Measurements from ENCODE around the gene BRINP3.
"Not testable (repeated sequence)": the region's sequence is repeated elsewhere in the genome, so short reads cannot be mapped to it uniquely, and the experiment has no call there.

BRINP3 gene

DNA sequence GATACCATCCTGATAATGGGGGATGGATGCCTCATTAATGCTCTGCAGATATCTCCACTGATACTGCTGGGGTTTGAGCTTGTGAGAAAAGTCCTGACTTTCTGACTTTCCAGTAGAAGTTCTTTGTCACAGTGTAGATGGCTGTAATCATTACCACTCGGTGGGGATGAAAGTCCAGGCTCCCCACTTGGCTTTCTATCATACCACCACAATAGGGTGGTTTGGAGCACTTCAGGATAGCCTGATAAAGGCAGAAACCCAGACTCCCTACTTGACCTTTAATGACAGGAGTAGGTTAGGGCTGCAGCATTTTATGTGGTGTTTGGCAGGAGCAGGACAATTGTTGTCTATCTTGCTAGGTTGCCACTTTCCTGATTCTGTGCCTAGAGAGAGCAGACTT is 294.1 kb downstream of the BRINP3 start:
- no peak for DNase-seq (ENCODE audit: low read depth in 3 of 3)

DNA sequence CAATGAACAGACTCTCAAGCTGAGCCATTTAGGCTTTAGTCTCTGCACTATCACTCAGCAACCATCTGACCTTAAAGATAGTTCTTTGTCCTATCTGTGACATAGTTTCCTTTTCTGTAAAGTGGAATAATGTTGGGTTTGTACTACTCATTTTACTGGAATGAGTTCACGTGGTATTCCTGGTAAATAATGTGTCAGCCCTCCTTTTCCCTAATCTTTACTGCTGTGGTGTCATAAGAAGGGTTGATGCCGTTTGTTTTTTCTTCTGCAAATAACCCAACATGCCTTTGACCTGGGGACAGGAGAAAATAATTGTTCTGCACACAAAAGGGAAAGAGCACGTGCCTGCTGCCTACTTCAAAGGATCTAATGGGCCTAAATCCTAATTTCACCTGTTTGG is 297.8 kb downstream of the BRINP3 start:
- DNase-seq (ENCODE audit: low read depth in 3 of 3): no peak

DNA sequence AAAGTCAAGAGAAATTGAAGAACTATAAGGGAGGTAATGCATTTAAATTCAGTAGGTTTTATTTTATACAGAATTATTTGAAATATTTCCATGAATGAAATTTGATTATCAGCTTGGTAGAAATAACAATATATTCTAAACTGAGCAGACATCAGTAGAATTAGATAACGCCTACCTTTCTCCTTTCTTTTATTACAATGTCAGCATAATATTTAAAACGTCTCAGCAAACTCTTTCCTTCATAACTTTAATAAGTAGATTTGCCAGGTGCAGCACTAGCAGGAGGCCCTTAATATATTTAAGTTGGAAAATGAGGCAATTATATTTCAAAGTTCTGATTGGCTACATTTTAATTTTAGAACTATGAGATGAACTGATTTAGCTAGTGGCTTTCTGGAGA is 298.8 kb downstream of the BRINP3 start:
- DNase-seq (ENCODE audit: low read depth in 3 of 3): no peak

DNA sequence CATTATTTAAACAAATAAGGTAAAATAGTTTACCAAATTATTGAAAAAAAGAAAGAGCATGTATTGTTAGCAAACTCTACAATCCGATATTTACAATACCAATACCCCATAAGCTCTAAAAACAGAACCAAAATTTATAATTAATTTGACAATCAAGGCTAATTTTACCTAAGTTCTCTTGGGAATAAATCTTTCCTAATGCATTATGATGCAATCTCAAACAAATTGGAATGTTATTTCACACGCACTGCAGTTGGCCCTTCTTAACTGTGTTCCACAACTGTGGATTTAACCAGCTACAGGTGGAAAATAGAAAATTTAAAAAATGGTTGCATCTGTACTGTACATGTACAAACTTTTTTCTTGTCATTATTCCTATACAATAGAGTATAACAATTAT is 300.1 kb downstream of the BRINP3 start:
- no peak for DNase-seq (ENCODE audit: low read depth in 3 of 3)

DNA sequence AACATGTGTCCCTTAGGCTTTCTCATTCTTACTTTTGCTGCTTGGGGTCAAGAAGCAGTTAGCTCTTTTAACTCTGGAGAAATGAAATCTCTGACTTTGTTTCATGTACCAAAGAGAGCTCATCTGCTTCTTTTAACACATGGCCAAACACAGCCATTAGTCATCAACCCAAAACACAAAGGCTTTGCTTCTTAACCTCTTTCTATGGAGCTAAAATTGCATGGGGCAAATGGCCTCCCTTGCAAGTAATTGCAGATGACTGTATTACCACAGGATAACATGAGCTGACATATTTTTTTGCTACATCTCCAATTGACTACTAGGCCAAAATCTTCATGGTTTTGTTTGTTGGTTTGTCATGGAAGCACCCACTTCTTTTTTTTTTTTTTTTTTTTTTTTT is 300.9 kb downstream of the BRINP3 start:
- no peak for DNase-seq (ENCODE audit: low read depth in 3 of 3)

DNA sequence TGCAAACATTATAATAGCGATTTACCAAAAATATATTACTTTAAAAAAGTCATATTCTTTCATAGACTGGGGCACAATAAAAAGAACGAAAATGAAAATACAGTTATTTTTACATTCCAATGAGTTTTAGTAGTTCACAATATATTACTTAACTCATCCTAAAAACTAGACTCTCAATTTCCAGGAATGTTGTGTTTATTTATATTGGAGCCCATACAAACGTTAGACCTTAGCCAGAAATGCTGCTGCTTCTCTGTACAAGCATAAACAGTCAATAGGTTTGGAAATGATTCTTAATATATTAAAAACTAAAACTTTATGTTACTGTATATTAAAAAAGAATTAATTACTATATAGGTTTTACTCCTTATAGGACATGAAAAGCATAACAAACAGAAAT is 302.3 kb downstream of the BRINP3 start:
- DNase-seq (ENCODE audit: low read depth in 3 of 3): no peak

DNA sequence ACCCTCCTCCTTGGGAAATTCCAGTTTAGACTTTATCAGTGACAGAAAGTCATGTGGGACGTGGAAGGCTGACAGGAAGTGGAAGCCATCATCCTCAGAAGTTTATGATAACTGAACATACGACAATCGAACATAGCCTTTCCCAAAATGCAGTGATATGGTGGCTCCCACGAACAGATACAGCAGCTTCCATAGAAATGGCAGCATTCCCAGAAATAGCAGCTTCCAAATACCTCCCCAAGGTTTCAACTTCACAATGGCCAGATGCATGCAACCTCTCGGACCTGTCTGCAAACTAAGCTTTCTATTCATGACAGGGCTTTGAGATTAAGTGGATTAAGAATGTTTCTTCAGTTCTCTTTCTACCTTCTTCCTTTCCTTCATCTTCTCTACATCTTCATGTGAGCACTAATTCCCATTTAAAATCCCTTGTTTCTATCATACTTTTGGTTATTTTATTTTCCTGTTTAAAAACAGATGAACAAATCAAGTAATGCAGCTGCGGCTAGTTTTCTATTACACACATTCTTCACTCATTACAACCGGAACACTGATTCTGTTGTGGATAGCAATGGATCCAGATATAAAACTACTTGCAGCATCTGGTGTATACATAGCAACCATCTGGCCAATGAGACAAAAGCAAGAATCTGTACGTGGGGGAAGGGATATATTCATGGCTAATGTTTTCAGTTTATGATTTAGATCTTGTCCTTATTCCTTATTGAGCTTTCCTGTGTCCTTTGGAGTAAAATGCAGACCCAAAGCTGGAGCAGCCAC is 304.8 kb downstream of the BRINP3 start:
- no peak for DNase-seq (ENCODE audit: low read depth in 3 of 3)

DNA sequence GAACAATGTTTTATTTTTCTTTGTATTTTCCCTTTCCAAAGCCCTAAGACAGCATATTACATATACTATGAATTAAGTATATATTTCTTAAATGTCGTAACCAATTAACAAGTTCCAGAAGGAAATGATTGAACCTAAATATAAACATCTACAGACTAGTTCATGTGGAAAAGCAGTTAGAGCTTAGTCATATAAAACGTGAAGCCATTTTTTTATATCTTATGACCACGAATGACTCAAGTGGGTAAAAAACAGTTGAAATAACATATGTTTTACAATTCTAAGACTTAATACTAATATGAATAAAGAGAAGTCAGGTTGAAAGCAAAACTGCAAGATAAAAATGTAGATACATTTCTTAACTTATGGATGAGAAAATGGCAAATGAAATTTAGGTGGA is 307.3 kb downstream of the BRINP3 start:
- no peak for DNase-seq (ENCODE audit: low read depth in 3 of 3)

DNA sequence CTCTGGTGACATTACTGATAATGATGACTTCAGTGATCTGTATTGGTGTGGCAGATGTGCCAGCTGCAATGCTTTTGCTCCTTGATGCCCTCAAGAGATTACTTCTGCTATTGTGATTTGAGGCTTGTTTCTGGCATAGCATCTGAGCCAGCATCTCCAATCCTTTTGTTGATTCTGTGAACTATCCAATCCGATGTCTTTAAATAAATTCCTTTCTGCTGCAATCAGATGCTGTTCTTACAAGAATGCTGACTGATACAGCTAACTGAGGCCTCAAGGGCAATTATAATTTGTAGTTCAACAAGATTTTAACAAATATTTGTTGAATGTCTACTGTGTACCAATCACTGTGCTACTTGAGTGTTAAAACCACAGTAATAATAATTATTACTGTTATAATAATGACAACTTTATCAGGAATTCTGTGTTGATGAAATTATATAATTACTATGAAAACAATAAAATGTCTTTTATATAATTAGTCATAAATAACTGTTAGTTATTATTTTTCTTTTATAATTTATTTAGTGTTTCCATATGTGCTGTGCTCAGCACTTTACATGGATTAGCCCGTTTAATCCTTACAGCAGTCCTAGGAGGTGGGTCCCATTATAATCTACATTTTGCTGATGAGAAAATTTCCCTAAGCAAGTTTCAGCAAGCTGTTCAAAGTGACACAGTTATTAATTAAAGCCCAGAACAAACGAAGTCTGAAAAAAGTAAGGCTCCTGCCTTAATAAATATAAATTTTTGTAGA is 308.2 kb downstream of the BRINP3 start:
- DNase-seq (ENCODE audit: low read depth in 3 of 3): no peak

DNA sequence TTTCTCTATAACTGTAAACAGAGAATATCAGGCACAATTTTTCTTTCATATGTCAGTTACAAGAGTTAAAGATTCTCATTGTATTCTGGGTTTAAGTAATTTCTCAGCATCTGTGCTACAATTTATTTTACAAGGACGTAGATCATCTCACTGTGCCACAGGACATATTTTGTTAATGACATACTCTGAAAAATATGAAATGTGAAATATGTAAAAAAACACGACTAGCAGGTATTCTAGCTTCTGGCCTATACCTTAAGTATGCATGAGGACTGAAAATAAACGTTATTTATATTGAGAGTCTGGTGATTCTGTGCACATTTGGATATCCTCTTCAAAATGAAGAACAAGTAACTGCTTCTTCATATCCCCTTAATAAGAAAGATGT is 308.8 kb downstream of the BRINP3 start:
- no peak for DNase-seq (ENCODE audit: low read depth in 3 of 3)

DNA sequence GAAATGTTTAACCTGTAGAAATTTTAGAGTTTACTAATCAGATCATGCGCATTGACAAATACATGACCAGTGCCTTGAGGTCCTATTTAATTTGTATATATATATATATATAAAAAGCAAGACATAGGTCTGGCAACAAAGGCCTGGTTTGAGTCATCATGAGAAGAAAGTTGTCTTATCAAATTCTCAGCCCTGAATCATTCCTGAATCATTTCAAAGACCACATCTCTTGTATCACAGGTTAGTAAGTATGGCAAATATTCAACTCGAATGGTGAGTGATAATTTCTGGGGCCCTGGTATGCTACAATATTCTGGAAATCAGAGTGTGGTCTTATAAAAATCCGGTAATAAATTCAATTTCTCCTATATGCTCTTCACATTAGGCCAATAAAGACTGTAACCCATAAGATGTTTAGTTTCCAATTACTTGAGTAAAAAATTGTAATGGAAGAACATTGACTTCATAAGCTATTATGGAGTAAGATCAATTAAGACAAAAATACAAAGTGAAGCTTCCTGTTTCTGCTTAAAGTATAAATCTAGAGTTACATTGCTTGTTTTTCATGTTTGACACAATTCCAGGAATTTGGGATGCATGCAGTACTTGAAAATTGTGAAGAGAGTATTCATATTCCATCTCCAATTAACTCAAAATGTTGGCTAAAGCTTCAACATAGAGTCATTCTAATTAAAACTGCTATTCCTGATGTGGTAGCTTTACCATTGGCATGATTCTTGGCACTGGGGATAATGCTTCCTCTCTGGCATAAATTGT is 309.4 kb downstream of the BRINP3 start:
- no peak for DNase-seq (ENCODE audit: low read depth in 3 of 3)

DNA sequence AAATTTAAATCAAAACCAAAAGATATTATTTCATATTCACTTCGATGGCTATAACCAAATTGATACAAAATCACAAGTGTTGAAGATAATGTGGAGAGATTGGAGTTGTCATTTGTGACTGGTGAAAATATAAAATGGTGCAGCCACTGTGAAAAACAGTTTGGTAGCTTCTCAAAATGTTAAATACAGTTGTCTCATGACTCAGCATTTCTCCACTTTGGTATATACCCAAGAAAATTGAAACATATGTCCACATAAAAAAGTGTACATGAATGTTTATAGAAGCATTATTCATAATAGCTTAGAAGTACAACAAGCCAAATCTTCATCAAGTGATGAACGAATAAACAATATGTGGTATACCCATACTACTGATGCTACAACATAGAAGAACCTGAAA is 318.5 kb downstream of the BRINP3 start:
- DNase-seq (ENCODE audit: low read depth in 3 of 3): no peak

DNA sequence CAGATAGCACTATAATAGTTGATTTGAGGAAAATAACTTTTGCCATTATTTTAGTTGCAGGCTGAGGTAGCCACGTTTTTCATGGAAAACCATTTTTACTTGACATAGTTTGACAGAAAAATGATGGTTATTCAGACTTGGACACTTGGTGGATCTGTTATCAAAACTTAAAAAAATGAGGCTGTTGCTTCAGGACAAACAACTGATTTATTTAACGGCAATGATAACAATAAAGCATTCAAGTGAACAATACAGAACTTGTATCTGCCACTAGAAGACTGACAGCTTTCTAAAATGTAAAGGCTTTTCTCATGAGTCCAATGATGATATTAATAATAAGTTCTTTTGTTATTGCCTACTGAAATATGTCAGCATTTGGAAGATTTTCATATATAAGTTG is 322.9 kb downstream of the BRINP3 start:
- DNase-seq (ENCODE audit: low read depth in 3 of 3): no peak

DNA sequence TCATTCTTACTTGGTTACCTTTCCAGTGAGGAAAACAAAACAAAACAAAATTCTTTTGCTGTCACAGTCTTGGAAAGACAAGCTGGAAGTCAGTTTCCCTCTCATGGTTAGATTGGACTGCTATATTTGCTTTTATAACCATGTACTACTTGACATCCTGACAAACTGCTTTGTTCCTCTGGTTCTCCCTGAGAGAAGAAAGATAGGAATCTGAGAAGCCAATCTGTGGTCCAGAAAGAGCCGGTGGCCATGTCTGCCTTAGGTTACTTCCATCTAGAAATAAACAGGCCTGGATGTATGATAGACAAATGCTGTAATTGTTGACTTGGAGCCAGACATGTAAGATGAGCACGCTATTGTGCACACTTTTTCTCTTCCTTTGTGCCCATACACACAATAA is 330.0 kb downstream of the BRINP3 start:
- DNase-seq (ENCODE audit: low read depth in 3 of 3): no peak

DNA sequence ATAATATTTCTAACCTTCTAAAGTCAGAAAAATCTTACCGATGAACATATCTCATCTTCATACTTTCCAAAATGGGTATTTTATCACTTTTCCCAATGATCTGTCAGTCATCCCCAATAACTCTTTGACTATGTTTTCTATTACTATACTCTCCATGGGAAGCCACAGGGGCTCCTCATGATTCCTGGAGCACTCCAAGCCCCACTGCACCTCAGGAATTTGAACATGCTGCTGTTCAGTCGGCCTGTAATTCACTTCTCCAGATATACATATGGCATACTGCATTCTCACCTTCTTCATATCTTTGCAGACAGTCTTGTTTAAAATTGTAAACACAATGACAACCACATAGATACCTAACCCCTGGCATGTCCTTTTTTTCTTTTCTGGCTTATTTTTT is 333.0 kb downstream of the BRINP3 start:
- no peak for DNase-seq (ENCODE audit: low read depth in 3 of 3)

DNA sequence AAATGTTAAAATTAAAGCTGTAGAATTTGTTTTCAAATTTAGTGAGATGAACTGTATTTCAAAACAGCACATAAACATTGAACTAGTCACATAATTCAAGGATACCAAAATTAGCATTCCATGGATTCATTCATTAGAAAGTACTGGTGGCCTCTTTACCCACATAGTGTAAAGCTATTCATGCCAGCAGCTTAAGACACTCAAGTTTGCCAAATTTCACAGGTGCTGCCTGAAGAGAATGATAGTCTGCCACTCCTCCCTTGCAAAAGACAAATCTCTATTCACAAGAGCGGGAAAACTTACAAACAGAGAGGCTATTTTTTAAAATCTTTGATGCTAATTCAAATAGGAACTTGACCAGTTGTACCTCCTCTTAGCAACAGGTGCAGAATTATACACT is 337.0 kb downstream of the BRINP3 start:
- no peak for DNase-seq (ENCODE audit: low read depth in 3 of 3)

DNA sequence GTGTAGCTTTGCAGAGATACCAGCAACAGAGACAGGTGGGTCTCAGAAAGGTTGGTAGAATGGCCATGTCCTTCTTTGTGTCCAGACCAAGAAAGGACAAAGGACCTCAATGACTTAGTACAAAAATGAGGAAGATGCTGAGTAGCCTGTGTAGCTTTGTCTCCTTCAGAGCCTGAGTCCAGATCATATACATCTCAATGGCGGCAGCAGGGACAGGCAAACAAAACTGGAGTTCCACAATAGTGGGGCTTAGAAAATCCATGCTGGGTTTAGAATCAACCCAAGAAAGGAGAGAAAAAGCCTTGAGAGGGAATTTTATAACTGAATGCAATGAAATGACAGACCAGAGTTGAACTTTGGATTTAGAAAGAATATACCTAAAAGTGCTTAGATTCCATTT is 339.0 kb downstream of the BRINP3 start:
- DNase-seq (ENCODE audit: low read depth in 3 of 3): no peak

DNA sequence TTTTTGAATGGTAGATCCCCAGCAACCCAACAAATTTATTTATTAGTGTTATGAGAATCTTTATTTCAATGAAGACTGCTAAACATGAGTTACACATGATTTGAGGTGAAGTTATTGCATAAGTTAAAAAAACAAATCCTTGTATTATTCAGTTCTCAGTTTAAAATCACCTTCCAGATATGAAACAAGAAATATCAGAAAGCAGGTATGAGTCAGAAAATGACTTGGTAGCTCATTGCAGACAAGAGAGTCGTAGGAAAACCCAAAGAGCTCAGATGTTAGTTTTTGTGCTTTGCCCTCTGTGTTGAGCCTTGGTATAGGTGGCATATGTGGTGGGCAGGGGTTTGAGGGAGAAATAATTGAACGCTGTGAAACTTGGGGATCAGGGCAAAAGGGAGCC is 339.4 kb downstream of the BRINP3 start:
- no peak for DNase-seq (ENCODE audit: low read depth in 3 of 3)

DNA sequence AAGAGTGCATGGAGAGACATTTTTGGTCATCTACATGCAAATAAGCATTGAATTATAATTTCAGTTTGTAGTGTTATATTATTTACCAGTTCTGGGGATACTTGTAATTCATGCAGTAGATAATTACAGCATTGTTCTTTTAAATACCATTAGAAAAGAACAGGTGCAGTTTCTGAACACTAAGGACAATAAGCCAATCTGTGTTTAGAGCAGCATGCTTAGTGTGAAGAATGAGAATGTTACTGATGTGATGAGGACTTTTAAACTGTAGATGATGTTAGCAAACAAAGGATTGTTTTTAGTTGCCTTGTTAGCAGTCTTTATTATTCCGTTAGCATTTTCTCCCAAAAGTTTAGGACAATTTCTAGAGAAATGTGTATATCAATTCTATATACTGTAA is 348.3 kb downstream of the BRINP3 start:
- no peak for DNase-seq (ENCODE audit: low read depth in 3 of 3)

DNA sequence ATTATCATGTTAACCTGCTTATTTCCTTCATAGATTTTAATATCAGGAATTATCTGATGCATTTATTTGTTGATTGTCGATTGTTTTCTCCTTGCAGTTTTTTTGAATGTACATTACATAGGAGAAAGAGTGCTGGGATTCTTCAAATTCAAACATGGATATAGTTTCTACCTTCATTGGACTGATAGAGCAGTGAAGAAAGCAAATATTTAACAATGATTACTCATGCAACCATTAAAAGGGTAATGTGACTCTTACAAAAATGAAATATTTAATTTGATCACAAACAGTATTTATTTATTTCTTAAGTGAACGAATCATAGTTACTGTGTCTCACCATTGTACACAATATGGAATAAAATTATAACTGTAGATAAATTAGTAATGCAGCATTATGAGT is 350.9 kb downstream of the BRINP3 start:
- DNase-seq (ENCODE audit: low read depth in 3 of 3): no peak

DNA sequence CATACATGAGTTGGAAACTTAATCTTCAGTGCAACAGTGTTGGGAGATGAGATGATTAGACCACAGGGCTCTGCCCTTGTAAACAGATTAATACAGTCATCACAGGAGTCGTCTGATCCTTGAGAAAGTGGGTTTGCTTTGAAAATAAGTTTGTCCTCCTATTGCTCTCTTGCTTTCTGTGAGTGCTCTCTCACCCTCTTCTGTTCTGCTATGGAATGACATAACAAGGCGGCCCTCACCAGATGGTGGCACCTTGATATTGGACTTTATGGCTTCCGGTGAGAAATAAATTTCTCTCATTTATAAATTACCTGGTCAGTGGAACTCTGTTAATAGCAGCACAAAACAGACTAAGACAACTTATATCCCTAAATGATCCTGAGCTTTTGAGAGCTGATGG is 353.6 kb downstream of the BRINP3 start:
- no peak for DNase-seq (ENCODE audit: low read depth in 3 of 3)

DNA sequence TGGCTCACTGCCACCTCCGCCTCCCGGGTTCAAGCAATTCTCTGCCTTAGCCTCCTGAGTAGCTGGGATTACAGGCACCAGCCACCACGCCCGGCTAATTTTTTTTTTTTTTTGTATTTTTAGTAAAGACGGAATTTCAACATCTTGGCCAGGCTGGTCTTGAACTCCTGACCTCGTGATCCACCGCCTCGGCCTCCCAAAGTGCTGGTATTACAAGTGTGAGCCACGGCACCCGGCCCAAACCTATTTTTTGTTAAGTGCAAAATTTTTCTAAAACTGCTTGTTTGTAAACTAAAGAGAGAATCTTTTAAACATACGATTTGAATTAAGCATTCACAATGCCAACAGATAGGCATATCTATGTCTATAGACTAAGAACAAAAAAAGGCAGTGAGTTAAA is 357.1 kb downstream of the BRINP3 start:
- not testable (repeated sequence) for DNase-seq (ENCODE audit: low read depth in 3 of 3)

DNA sequence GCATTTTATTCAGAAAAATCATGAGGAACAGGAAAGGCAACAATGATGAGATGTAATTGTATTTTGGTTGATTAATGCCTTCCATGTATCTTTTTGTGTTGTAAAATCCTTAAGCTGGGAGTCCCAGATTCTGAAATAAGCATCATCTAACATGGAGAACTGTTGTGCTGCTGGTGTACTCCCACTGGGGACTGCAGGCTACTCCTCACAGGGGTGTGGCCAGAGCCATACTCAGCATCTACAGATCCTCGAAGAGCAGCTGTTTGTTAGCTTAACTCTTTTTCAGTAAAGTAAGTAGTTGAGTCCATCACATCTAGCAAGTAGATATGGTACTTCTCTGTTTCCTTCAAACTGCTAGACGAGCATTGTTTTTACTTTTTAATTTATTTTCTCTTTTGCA is 358.0 kb downstream of the BRINP3 start:
- no peak for DNase-seq (ENCODE audit: low read depth in 3 of 3)
